Lower lobe of right lung (tissue), 2 donors: ENCODE measurements around the gene C5orf47. TPM values are rescaled to one million over a fixed set of nuclear protein-coding genes. Genes with fewer than 3 reads are reported as not detected.
A peak's percentile ranks its signal among the peaks of the same experiment; 100 is the strongest.

ENCODE experiments used
- ATAC-seq, 2 donors: fragments of 200-7000 bp; cut with Tn5 transposase; one replicate each; pipeline ENCODE4 v1.9.1; 2020 to 2022; ENCODE audit warnings: mild to moderate bottlenecking in 2 of 2, moderate library complexity in 2 of 2
- DNase-seq: peaks from one replicate; pipeline ENCODE4 v3.0.0-alpha.2; 2020
- H3K27ac ChIP-seq: fragments of 200-600 bp; one replicate; pipeline ENCODE4 v1.8.0; 2022
- H3K27me3 ChIP-seq: fragments of 200-600 bp; one replicate; pipeline ENCODE4 v1.8.0; 2022; ENCODE audit warnings: low read depth
- H3K36me3 ChIP-seq: fragments of 200-600 bp; one replicate; pipeline ENCODE4 v1.8.0; 2022; ENCODE audit warnings: mild to moderate bottlenecking
- H3K4me1 ChIP-seq: fragments of 200-600 bp; one replicate; pipeline ENCODE4 v1.8.0; 2022
- H3K4me3 ChIP-seq: fragments of 200-600 bp; one replicate; pipeline ENCODE4 v1.8.0; 2022; ENCODE audit warnings: mild to moderate bottlenecking
- H3K9me3 ChIP-seq: fragments of 200-600 bp; one replicate; pipeline ENCODE4 v1.8.0; 2022
- CTCF ChIP-seq: fragments of 200-600 bp; IDR thresholded peaks from one replicate; pipeline ENCODE4 v1.8.0; 2022; ENCODE audit warnings: antibody characterized with exemption, mild to moderate bottlenecking
- intact Hi-C: fragments of 100-400 bp; cut with DNase I; formaldehyde crosslinking; loops from one replicate; pipeline ENCODE4 v1.11.0; 2022
- total RNA-seq: library from RNA; stranded (reverse); fragmentation: NEBNext Ultra II Directional; extraction: Animal tissue kit (Norgen Biotek cat#: 25700); gene quantifications from one replicate; pipeline ENCODE4 v1.2.1, GENCODE V29; 2021
- donor health status: DM: no; HTN: yes; CAD: no; lungs with severe emphysema.

The C5orf47 gene
- total RNA-seq, 1 donor from 2014 or later = not detected

- DNase-seq (no peak), ATAC-seq (no peak)
- Histone ChIP-seq H3K9me3 (no peaks in the 10 kb centered on the region), H3K27ac (no peak overlapping the region), H3K4me1 (peaks cover 13% of the 10 kb centered on the region), H3K36me3 (peaks cover 29% of the 10 kb centered on the region), H3K27me3 (no peaks in the 10 kb centered on the region), H3K4me3 (no peak overlapping the region)
- intact Hi-C loops = no loop called here
- TF ChIP-seq CTCF = no peak
These were observed 28.0 kb upstream of the C5orf47 start for GRCh38 chr5:173960986-173961385.

- DNase-seq = no peak
- no peak overlapping the region for H3K27ac ChIP-seq
- peaks cover 13% of the 10 kb centered on the region for H3K4me1 ChIP-seq
These were observed 27.6 kb upstream of the C5orf47 start for GRCh38 chr5:173961418-173961817.

GRCh38 chr5:173962436-173962972, 26.5 kb upstream of the C5orf47 start:
- H3K36me3 ChIP-seq = peaks cover 16% of the 10 kb centered on the region
- H3K4me1 ChIP-seq = peaks cover 13% of the 10 kb centered on the region
- peak; percentile 68 to 77 for ATAC-seq
- intact Hi-C loops = no loop called here
- DNase-seq = no peak
- no peak overlapping the region for H3K4me3 ChIP-seq
- no peak for TF ChIP-seq CTCF
- H3K9me3 ChIP-seq = no peaks in the 10 kb centered on the region
- peak overlapping the region; percentile 12 for H3K27ac ChIP-seq
- H3K27me3 ChIP-seq = no peaks in the 10 kb centered on the region

More at GRCh38 chr5:173961418-173961817, 27.6 kb upstream of the C5orf47 start:
- Histone ChIP-seq H3K27me3 (no peaks in the 10 kb centered on the region), H3K9me3 (no peaks in the 10 kb centered on the region), H3K36me3 (peaks cover 25% of the 10 kb centered on the region), H3K4me3 (no peak overlapping the region)
- intact Hi-C loops = no loop called here
- ATAC-seq = no peak
- TF ChIP-seq CTCF = no peak

- Histone ChIP-seq H3K9me3 (no peaks in the 10 kb centered on the region), H3K4me3 (peak overlapping the region; percentile 28), H3K27ac (peak overlapping the region; percentile 32), H3K36me3 (peaks cover 8% of the 10 kb centered on the region), H3K4me1 (peaks cover 13% of the 10 kb centered on the region), H3K27me3 (no peaks in the 10 kb centered on the region)
- intact Hi-C loops = no loop called here
- no peak for TF ChIP-seq CTCF
- ATAC-seq = peak in 1 of 2 donors; percentile 62
- no peak for DNase-seq
These were observed 25.7 kb upstream of the C5orf47 start for GRCh38 chr5:173963182-173963838.

GRCh38 chr5:173963867-173964441, 25.0 kb upstream of the C5orf47 start:
- intact Hi-C loops = no loop called here
- H3K27me3 ChIP-seq = no peaks in the 10 kb centered on the region
- peak overlapping the region; percentile 32 for H3K27ac ChIP-seq
- H3K4me3 ChIP-seq = peak overlapping the region; percentile 28
- H3K36me3 ChIP-seq = peaks cover 6% of the 10 kb centered on the region
- H3K4me1 ChIP-seq = peaks cover 13% of the 10 kb centered on the region
- DNase-seq = no peak
- ATAC-seq = peak; percentile 57 to 70
- no peak for TF ChIP-seq CTCF
- H3K9me3 ChIP-seq = no peaks in the 10 kb centered on the region
